ENCODE results near the gene C9orf50.

- no peak for TF ChIP-seq CTCF (IDR thresholded peaks at IDR 0.05)
- TF ChIP-seq POLR2A (IDR thresholded peaks at IDR 0.05): no peak
Observed at GRCh38 chr9:129604056-129604765, 16.7 kb downstream of the C9orf50 start.

Measured in heart left ventricle (tissue), 13 donors.